ENCODE data around the gene MAN1C1.

DNA sequence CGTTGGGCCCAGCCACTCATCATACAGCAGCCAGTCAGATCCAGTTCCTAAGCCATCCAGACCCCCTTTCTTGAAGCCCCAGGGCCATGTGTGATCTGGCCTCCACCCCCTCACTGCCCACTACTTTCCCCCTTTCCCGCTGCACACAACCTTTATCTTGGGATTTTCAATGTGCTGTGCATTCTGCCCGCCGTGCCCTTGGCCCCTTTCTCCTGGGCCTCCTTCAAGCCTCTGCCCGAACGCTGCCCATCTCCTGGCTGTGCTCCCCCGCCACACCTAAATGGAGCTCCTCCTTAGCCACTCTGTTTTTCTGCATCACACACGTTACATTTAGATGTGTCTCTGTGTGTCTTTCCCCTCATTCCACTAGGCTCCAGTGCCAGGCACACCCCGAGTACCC, 116.7 kb downstream of the MAN1C1 start:
- TF ChIP-seq EZH2 (IDR thresholded peaks at IDR 0.05; ENCODE audit: borderline replicate concordance, insufficient read depth, low read length, poor library complexity, severe bottlenecking) = no peak
- TF ChIP-seq, protein P1, sequence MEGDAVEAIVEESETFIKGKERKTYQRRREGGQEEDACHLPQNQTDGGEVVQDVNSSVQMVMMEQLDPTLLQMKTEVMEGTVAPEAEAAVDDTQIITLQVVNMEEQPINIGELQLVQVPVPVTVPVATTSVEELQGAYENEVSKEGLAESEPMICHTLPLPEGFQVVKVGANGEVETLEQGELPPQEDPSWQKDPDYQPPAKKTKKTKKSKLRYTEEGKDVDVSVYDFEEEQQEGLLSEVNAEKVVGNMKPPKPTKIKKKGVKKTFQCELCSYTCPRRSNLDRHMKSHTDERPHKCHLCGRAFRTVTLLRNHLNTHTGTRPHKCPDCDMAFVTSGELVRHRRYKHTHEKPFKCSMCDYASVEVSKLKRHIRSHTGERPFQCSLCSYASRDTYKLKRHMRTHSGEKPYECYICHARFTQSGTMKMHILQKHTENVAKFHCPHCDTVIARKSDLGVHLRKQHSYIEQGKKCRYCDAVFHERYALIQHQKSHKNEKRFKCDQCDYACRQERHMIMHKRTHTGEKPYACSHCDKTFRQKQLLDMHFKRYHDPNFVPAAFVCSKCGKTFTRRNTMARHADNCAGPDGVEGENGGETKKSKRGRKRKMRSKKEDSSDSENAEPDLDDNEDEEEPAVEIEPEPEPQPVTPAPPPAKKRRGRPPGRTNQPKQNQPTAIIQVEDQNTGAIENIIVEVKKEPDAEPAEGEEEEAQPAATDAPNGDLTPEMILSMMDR (IDR thresholded peaks at IDR 0.05; ENCODE audit: poor library complexity, severe bottlenecking) = no peak
